22Rv1 (cell line): ENCODE results near the gene AADAT.

Source experiments
- CTCF ChIP-seq: fragments of 450-650 bp; IDR thresholded peaks from 2 replicates; pipeline ENCODE4 v1.5.1; 2017; ENCODE audit warnings: mild to moderate bottlenecking
- ZFX ChIP-seq: fragments of 450-650 bp; IDR thresholded peaks from 2 replicates; pipeline ENCODE4 v1.6.1; 2017; ENCODE audit warnings: antibody characterized with exemption, borderline replicate concordance

- no peak for TF ChIP-seq ZFX
- TF ChIP-seq CTCF: no peak
These were observed 77.2 kb downstream of the AADAT start for GRCh38 chr4:170012629-170012958.
